HL-60/S4 treated with phorbol 12-myristate 13-acetate at 8.2 ng/mL for 4 days and 3 days (cell line): ENCODE data around the gene DTNA.

Source experiments
- in situ Hi-C: fragments of 300-500 bp; cut with MboI; formaldehyde crosslinking; loops from 2 replicates; pipeline ENCODE4 v1.15.0; 2022; ENCODE audit warnings: low sequenced_read_pairs

Gene DTNA

GRCh38 chr18:34767601-34768027, 57.5 kb downstream of the DTNA start:
- in situ Hi-C loops = no loop called here

GRCh38 chr18:34771958-34772357, 61.9 kb downstream of the DTNA start:
- in situ Hi-C loops = no loop called here

- in situ Hi-C loops = no loop called here
Observed at GRCh38 chr18:34772887-34773286, 62.8 kb downstream of the DTNA start.

GRCh38 chr18:34773378-34773777, 63.3 kb downstream of the DTNA start:
- in situ Hi-C loops = no loop called here

DNA sequence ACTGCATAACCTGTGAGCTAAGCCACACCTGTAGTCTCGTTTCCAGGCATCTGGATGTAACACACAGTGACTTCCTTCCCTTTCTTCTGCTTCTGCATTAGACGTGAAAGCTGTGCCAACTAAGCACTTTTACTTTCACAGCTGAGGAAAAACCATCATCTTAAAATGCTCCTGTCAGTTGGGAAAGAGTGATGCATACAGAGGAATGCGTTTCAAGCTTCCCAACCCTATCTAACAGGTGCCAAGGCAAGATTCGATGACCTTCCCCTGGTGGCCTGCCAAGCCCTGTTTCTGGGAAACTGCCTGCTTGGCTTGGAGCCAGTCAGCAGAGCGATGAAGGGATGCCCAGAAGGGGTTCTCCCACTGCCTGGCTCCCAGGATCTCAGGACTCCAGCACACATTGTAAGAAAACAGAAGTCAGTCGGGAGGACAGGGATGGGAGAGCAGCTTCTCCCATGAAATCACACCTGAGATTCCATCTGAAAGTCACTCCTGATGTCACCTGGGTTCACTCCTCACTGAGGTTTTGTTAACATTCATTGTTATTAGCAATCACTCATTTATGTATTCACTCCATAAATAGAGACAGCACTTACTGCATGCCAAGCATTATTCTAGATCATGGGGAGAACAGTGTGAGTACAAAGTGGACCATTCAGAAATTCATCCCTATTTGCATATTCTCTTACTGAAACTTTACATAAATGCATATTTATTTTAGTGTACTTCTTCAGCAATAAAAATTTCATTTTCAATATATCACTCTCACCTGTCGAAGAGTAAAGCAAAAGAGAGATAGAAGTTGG, 64.1 kb downstream of the DTNA start:
- in situ Hi-C loops = no loop called here

- in situ Hi-C loops = no loop called here
Observed at GRCh38 chr18:34775461-34775860, 65.4 kb downstream of the DTNA start.

GRCh38 chr18:34779112-34779511, 69.0 kb downstream of the DTNA start:
- in situ Hi-C loops = no loop called here

DNA sequence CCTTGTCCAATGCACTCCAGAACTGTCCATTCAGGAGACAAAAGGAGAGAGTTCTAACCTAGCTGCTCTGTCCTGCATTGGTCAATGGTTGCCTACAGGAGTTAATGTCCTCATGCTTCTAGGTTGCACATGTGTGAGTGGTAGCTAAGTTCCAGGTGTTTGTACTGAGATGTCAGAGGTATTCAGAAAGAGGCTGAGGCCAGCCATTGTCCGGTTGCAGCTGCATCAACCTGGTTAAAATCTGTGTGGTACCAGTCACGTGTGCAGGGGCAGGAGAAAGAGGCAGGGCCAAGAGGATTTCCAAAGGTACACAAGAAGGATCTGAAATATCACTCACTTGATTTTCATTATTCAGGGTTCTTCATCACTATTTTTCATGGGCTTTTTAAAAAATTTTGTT, 70.8 kb downstream of the DTNA start:
- in situ Hi-C loops = no loop called here

DNA sequence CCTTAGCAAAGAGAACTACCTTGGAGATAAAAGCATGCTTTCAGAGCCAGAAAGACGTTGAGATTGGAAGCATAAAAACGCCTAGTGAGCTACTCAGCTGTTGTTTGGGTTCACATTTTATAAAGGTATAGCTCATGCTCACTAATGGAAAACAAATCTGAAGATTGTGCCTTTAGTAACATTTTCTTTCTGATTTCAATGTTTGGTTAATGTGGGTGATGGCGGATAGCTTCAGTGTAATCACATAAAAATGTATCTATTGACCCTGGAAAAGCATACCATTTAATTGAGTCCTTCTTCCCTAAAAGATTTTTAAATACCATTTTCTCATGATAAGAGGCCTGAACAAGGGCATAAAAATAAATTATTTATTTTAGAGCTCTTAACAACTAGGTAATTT, 73.4 kb downstream of the DTNA start:
- in situ Hi-C loops = no loop called here

- in situ Hi-C loops = no loop called here
Observed at GRCh38 chr18:34786162-34786741, 76.2 kb downstream of the DTNA start.

- in situ Hi-C loops = no loop called here
Observed at GRCh38 chr18:34787931-34788532, 77.9 kb downstream of the DTNA start.

DNA sequence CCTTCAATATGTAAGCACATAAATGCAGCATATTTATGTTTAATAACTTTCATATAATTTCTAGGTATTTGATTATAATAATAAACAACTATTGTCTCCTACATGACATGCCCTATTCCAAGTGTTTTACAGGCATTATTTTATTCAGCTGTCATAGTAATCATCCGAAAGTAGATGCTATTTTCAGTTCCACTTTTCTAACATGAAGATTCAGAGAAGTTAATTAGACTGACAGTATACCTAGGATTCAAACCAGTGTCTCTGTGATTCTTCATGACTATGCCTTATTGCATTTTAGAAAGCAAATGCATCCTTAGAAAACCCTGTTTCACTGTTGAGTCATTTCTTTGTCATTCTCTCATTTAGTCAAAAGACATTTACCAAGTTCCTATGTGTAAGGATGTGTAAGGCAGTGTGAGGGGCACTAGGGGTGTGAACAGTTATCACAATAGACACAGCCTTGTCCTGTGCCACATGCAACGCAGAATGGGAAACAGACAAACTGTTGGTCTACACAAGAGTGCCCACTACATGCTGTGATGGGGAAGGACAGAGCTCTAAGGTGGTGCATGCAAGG, 79.8 kb downstream of the DTNA start:
- in situ Hi-C loops = no loop called here

DNA sequence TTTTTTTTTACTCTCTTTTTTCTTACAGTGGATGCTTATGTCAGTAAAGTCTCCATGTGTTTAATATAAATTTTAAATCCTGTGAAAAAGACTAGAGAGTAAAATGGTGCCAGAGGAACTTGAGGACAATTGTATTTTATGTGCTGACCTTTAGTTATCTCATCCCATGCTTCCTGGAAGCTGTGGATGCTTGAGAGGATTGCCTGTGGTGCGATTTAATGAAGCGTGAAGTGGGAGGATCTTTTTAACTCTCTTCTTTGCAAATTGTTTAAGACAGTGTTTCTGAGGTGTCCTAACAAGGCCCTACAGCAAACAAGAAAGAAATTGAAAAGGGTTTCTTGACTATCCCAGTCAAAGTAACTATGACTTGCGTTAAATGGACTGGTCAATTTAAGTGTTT, 84.2 kb downstream of the DTNA start:
- in situ Hi-C loops = no loop called here

DNA sequence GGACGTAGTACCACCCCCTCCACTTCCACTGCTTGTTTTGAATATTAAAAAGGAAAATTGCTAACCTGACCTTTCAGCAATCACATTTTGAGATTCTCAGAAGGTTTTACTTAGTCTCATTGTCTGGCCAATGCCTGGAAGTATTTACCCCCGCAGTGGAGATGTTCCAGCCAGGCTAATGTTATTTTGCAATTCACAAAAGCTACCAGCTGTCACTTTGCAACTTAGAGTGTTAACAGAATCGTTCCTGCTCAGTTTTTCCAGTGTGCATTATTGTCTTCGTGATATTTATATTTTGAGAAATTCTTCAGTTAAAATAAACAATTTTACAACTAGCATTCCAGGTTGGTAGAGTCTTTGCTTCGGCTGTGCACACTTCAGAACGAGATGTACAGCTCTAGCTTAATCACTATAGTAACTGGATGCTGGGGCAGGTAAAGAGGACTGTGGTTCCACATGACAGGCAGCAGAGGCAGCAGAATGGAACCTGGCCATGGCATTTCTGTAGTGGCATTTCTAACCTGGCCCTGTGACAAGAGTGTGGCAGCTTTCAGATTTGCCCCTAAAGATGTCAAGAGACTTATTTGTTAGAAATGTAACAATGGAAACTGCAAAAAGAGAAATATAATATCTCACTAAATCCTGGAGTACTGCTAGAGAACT, 85.1 kb downstream of the DTNA start:
- in situ Hi-C loops = no loop called here

GRCh38 chr18:34796035-34796657, 86.0 kb downstream of the DTNA start:
- in situ Hi-C loops = no loop called here

GRCh38 chr18:34799291-34799690, 89.2 kb downstream of the DTNA start:
- in situ Hi-C loops = no loop called here

- in situ Hi-C loops = no loop called here
Observed at GRCh38 chr18:34800381-34800780, 90.3 kb downstream of the DTNA start.

DNA sequence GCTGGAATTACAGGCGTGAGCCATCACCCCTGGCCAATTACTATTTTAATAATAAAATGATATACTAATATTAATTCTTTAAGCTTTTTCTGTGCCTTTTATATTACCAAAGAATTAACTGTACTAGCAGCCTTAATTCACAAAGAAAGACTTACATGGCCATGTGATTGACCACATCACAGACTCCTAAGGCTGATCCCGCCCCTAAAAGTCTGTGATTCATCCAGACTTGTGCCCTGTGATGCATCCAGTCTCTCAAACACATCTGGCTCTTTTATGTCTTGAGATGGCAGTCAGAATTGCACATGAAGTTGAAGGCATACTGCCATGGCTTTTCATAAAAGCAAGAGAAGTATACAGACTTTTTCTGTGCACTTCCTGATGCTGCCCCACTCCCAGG, 91.7 kb downstream of the DTNA start:
- in situ Hi-C loops = no loop called here

- in situ Hi-C loops = no loop called here
Observed at GRCh38 chr18:34802959-34803358, 92.9 kb downstream of the DTNA start.

DNA sequence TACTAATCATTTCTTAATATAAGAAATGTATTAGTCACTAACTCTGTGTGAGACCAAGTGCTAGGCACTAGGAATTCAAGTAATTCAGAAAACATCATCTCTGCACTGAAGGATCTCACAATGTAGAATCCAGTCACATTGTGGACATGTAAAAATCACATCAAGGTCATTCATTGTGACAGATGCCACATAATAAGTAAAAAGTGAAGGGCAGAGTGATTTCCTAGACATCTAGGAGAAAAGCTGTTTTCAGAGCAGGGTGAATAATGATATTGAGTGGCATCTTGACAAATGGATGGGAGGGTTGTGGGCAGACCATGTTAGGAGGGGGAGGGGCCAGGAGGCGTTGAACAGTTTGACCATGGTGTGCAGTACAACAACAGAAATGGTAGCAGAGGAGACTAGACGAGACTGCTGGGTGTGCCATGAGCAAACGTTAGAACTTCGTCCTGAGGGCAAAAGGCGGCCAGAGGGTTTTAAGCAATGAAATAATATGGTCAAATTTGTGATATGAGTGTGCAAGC, 93.8 kb downstream of the DTNA start:
- in situ Hi-C loops = no loop called here
